Tibial nerve (tissue), 4 donors: ENCODE data around the gene RNF144B. TPM values are rescaled to one million over a fixed set of nuclear protein-coding genes. Genes with fewer than 3 reads are reported as not detected.

Experiments used
- DNase-seq, 2 donors: peaks; one replicate each; pipeline ENCODE4 v3.0.0-alpha.2; 2019; ENCODE audit warnings: low spot score in 2 of 2
- H3K27ac ChIP-seq, 4 donors: fragments of 200-600 bp; sonication (generic) in 3 of 4; one replicate each; pipeline ENCODE4 v1.5.1; 2017 to 2019; ENCODE audit warnings: mild to moderate bottlenecking in 1 of 4
- H3K27me3 ChIP-seq, 2 donors: fragments of 200-600 bp; sonication (generic) in 1 of 2; one replicate each; pipeline versions ENCODE4 v1.5.1 to v1.6.0; 2017 to 2019
- H3K36me3 ChIP-seq, 3 donors: fragments of 200-600 bp; sonication (generic); one replicate each; pipeline ENCODE4 v1.5.1; 2018 to 2019
- H3K4me1 ChIP-seq, 4 donors: fragments of 200-600 bp; sonication (generic) in 3 of 4; one replicate each; pipeline ENCODE4 v1.5.1; 2017 to 2019
- H3K4me3 ChIP-seq, 4 donors: fragments of 200-600 bp; sonication (generic) in 3 of 4; one replicate each; pipeline ENCODE4 v1.5.1; 2017 to 2019; ENCODE audit warnings: mild to moderate bottlenecking in 1 of 4, moderate library complexity in 1 of 4
- H3K9me3 ChIP-seq, 4 donors: fragments of 200-600 bp; sonication (generic) in 3 of 4; one replicate each; pipeline ENCODE4 v1.5.1; 2017 to 2019
- EP300 ChIP-seq, 2 donors: sonication (generic); formaldehyde crosslinking; IDR thresholded peaks; one replicate each; pipeline ENCODE4 v1.6.1; 2017; ENCODE audit warnings: antibody characterized with exemption in 2 of 2, mild to moderate bottlenecking in 1 of 2
- POLR2A ChIP-seq, 2 donors: fragments of 450-650 bp; IDR thresholded peaks; one replicate each; pipeline ENCODE4 v1.6.1; 2017; ENCODE audit warnings: antibody characterized with exemption in 2 of 2, mild to moderate bottlenecking in 2 of 2, moderate library complexity in 2 of 2
- WGBS, 2 donors: methylation state at CpG; one replicate each; pipeline ENCODE4 v1.1.5; 2018; 5-methylcytosine and 5-hydroxymethylcytosine counted together
- total RNA-seq, 4 donors: library from RNA; depleted of rRNA; stranded (reverse); fragments of >200 nt; gene quantifications; one replicate each; pipeline ENCODE4 v1.1.0, GENCODE V29; 2016
- TF ChIP-seq, protein P1 (sequence below), 5 experiments: fragments of 200-600 bp in 3 of 5; fragments of 450-650 bp in 2 of 5; sonication (generic) in 3 of 5; IDR thresholded peaks; one replicate each; pipeline ENCODE4 v1.5.1; 2016 to 2019; ENCODE audit warnings: antibody characterized with exemption in 5 of 5, mild to moderate bottlenecking in 3 of 5, moderate library complexity in 2 of 5

The RNF144B gene
- total RNA-seq, 4 donors from 2014 or later = 6.5 to 15.5 (median 13.6) TPM

GRCh38 chr6:18371010-18371409, 16.1 kb upstream of the RNF144B start:
- 85 to 86% methylated on average over 5 of the region's 5 CpGs for WGBS, 2 donors
- Histone ChIP-seq H3K36me3 (no peaks in the 10 kb centered on the region), H3K27me3 (no peaks in the 10 kb centered on the region), H3K27ac (no peak overlapping the region), H3K4me1 (no peaks in the 10 kb centered on the region), H3K9me3 (no peaks in the 10 kb centered on the region), H3K4me3 (no peak overlapping the region)
- no peak for DNase-seq
- TF ChIP-seq POLR2A (IDR thresholded peaks at IDR 0.05) (no peak), EP300 (IDR thresholded peaks at IDR 0.05) (no peak)
- TF ChIP-seq, protein P1, sequence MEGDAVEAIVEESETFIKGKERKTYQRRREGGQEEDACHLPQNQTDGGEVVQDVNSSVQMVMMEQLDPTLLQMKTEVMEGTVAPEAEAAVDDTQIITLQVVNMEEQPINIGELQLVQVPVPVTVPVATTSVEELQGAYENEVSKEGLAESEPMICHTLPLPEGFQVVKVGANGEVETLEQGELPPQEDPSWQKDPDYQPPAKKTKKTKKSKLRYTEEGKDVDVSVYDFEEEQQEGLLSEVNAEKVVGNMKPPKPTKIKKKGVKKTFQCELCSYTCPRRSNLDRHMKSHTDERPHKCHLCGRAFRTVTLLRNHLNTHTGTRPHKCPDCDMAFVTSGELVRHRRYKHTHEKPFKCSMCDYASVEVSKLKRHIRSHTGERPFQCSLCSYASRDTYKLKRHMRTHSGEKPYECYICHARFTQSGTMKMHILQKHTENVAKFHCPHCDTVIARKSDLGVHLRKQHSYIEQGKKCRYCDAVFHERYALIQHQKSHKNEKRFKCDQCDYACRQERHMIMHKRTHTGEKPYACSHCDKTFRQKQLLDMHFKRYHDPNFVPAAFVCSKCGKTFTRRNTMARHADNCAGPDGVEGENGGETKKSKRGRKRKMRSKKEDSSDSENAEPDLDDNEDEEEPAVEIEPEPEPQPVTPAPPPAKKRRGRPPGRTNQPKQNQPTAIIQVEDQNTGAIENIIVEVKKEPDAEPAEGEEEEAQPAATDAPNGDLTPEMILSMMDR (IDR thresholded peaks at IDR 0.05) = no peak

- H3K4me1 ChIP-seq = no peaks in the 10 kb centered on the region
- WGBS, 2 donors = 69 to 94% methylated on average over 2 of the region's 2 CpGs
- no peaks in the 10 kb centered on the region for H3K9me3 ChIP-seq
- H3K27ac ChIP-seq = no peak overlapping the region
- TF ChIP-seq POLR2A (IDR thresholded peaks at IDR 0.05) = no peak
- TF ChIP-seq, protein P1 (IDR thresholded peaks at IDR 0.05) = no peak
- TF ChIP-seq EP300 (IDR thresholded peaks at IDR 0.05) = no peak
- H3K36me3 ChIP-seq = no peaks in the 10 kb centered on the region
- H3K27me3 ChIP-seq = no peaks in the 10 kb centered on the region
- no peak for DNase-seq
- no peak overlapping the region for H3K4me3 ChIP-seq
Observed at GRCh38 chr6:18371656-18372055, 15.5 kb upstream of the RNF144B start.

- no peak for DNase-seq
- no peaks in the 10 kb centered on the region for H3K36me3 ChIP-seq
Observed at GRCh38 chr6:18380158-18380836, 6.9 kb upstream of the RNF144B start.

GRCh38 chr6:18380851-18381250, 6.3 kb upstream of the RNF144B start:
- H3K27me3 ChIP-seq = peaks cover 0 to 5% of the 10 kb centered on the region in 2 donors
- no peak overlapping the region for H3K27ac ChIP-seq
- H3K9me3 ChIP-seq = no peaks in the 10 kb centered on the region
- no peak for DNase-seq
- TF ChIP-seq EP300 (IDR thresholded peaks at IDR 0.05) = no peak
- TF ChIP-seq, protein P1 (IDR thresholded peaks at IDR 0.05) = no peak
- TF ChIP-seq POLR2A (IDR thresholded peaks at IDR 0.05) = no peak
- H3K4me1 ChIP-seq = no peaks in the 10 kb centered on the region
- no peak overlapping the region for H3K4me3 ChIP-seq
- H3K36me3 ChIP-seq = no peaks in the 10 kb centered on the region
- WGBS, 2 donors = 79 to 88% methylated on average over 4 of the region's 4 CpGs

More at GRCh38 chr6:18380158-18380836, 6.9 kb upstream of the RNF144B start:
- Histone ChIP-seq H3K4me3 (no peak overlapping the region), H3K27ac (no peak overlapping the region), H3K4me1 (no peaks in the 10 kb centered on the region), H3K9me3 (no peaks in the 10 kb centered on the region), H3K27me3 (no peaks in the 10 kb centered on the region)
- 67 to 70% methylated on average over 4 of the region's 4 CpGs for WGBS, 2 donors
- TF ChIP-seq, protein P1 (IDR thresholded peaks at IDR 0.05) = no peak
- no peak for TF ChIP-seq POLR2A (IDR thresholded peaks at IDR 0.05)
- TF ChIP-seq EP300 (IDR thresholded peaks at IDR 0.05) = no peak

DNA sequence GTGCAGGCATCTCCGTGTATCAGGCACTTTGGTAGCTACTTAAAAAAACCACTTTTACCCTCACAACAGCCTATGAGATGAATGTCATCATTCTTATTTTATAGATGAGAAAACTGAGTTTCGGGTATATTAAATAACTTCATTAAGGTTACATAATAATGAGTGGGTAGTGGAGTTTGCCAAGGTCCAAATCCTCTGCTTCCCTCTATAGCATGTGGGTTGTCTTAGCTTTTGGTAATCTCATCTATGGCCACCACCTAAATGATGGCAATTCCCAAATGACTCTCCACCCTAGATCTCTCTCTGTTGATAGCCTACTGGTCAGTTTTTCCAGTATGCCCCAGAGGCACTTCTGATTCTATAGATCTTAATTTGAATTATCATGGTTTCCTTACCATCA, 3.7 kb upstream of the RNF144B start:
- H3K4me1 ChIP-seq = peaks cover 0 to 26% (median 15%) of the 10 kb centered on the region in 4 donors
- no peaks in the 10 kb centered on the region for H3K9me3 ChIP-seq
- no peak for TF ChIP-seq POLR2A (IDR thresholded peaks at IDR 0.05)
- TF ChIP-seq EP300 (IDR thresholded peaks at IDR 0.05) = no peak
- TF ChIP-seq, protein P1 (IDR thresholded peaks at IDR 0.05) = no peak
- H3K36me3 ChIP-seq = no peaks in the 10 kb centered on the region
- DNase-seq = no peak
- H3K27ac ChIP-seq = no peak overlapping the region
- peaks cover 0 to 22% of the 10 kb centered on the region in 2 donors for H3K27me3 ChIP-seq
- no peak overlapping the region for H3K4me3 ChIP-seq
- 94 to 99% methylated on average over 2 of the region's 2 CpGs for WGBS, 2 donors
